Kasumi-1 (cell line): Measurements from ENCODE around the gene RAB6A.
"Not testable (repeated sequence)": the region's sequence is repeated elsewhere in the genome, so short reads cannot be mapped to it uniquely, and the experiment has no call there.

Experiments used
- DNase-seq, 2 experiments: peaks; one replicate each; lab custom pipeline; 2025; lab: John Stamatoyannopoulos, UW

Gene RAB6A

DNA sequence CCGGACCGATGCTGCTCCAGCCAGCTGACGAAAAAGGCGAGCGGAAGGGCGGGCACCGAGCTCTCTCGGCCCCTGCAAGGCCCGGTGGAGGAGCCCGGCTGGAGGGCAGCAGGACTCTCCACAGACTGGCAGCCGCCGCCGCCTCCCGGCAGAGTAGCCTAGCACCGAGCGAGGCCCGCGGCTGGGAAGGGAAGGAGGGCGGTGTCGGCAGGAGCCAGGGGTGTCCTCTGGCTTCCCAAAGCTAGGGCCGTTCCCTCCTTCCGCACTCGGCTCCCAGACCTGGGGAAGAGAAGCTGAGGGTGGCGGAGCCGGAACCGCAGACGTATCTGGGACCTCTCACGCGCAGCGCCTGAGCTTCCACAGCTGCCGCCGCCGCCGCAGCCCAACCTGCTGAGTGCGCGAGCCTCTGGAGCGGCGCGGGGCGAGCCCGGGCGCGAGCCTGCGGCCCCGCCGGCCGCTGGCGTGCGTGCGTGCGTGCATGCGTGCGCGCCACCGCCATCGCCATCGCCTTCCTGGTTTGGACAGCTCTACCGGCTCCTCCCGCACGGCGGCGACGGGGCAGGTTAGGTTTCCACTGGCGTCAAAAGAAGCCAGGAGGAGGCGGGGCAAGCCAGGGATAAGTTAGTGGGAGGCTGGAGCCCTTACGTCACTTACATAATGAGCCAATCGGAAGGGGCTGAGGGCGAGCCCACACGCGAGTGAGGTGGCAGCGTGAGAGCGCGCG lies at the start of gene RAB6A:
Gene RAB6A (minus strand): TSS at position 396 of the 724 bp plus-strand sequence. CDS start 439 bp downstream, outside the sequence.
- DNase-seq: peak; percentile 98 to 99

DNA sequence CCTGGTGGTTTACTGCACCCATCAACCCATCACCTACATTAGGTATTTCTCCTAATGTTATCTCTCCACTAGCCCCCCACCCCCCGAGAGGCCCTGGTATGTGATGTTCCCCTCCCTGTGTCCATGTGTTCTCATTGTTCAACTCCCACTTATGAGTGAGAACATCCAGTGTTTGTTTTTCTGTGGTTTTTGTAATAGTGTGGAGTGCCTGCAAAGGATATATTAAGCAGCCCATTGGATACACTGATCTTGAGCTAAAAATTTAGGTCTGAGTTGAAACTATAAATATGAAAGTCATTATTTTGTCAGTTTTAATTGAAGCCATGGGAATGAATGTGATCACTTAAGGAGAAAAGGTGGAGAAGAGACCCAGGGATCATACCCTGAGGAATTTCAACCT lies 49.8 kb upstream of the RAB6A start:
- no peak for DNase-seq

DNA sequence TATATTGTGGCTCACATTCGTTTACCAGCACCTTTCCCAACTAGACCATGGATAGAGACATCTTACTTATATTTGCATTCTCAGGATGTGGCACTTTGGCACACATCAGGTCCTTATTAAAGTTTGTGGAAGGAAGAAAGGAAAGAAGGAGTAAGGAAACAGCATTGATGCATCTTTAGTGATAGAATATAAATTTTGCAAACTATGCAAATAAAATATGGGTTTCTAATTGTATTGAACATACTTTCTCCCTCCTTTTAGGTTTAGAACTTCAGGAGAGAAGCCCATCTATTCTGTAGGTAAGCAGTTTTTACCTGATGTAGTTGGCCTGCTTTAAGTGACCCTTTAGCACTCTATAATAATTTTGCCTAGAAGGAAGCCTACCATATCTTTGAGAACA lies 47.2 kb upstream of the RAB6A start:
- no peak for DNase-seq

DNA sequence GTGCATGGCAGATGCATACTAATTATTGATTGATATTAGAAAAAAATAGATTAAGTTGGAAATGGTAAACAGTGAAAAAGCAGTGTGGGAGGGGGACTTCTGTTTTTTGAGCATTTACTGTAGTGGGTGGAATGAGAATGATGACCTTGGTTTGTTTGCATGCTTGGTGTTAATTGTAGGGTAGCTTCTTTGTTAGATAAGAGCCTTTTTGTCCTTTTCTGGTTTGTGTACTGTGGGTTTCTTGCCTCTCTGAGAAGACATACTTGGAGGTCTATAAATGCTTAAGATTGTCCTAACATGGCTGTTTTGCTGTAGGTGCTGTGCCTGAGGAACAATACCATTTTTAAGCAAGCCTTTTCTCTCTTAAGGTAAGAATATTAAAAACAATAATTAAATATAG lies 43.8 kb upstream of the RAB6A start:
- no peak for DNase-seq

DNA sequence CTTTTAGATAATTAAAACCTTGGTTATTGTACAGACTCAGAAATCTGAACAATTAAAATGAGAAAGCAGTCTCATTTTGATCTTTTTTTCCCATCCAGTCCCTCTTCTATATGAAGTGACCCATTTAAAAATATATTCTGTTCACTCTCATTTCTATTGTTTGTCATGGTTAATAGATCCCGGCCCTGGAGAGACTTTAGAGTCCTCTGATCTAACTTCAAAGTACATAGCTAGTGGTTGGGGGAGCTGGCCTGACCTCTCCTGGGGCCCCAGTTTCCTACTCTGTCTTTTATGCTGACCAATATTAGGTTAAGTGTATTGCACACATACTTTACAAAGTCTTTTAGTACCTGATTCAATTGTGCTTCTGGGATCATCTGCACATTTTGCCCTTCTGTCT lies 40.3 kb upstream of the RAB6A start:
- DNase-seq: no peak

DNA sequence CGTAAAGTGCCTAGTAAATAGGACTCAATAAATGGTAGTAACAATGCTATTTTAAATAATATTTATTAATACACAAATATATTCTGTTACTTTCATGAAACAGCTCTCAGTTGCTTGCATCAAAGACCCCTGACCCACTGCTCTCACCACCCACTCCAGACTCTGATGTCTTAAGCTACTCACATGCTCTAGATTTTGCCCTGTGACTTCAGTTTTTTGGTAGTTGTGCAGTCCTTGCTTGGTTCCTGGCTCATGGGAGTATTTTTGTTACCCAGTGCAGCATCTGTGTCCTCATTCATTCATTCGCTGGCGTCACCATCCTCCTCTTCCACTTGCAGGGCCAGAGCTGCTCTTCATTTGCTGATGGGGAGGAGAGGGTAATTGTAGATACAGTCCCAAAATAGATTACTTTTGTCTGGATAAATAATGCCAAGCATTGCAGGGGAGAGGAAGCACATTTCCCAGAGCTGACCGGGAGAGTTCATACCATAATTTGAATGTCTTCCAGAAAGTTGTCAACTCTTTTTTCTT lies 39.5 kb upstream of the RAB6A start:
- no peak for DNase-seq

DNA sequence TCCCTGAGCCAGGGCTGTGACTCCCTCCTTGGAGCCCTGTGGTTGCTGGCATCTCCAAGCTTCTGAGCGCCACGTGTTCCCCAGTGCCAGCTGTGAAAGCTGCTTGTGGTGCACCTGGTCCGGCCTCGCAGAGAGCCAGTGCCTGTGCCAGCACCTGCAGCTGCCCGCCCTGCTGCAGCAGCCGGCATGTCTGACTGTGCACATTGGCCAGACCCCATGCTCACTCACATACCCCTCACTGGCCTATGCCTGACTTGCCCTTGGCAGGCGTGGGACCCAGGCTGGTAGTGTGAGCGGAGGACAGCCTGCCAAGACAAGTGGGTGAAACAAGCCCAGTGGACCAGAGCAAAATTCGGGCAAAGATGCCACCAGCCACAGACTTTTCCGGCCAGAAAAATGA lies 36.6 kb upstream of the RAB6A start:
- no peak for DNase-seq

DNA sequence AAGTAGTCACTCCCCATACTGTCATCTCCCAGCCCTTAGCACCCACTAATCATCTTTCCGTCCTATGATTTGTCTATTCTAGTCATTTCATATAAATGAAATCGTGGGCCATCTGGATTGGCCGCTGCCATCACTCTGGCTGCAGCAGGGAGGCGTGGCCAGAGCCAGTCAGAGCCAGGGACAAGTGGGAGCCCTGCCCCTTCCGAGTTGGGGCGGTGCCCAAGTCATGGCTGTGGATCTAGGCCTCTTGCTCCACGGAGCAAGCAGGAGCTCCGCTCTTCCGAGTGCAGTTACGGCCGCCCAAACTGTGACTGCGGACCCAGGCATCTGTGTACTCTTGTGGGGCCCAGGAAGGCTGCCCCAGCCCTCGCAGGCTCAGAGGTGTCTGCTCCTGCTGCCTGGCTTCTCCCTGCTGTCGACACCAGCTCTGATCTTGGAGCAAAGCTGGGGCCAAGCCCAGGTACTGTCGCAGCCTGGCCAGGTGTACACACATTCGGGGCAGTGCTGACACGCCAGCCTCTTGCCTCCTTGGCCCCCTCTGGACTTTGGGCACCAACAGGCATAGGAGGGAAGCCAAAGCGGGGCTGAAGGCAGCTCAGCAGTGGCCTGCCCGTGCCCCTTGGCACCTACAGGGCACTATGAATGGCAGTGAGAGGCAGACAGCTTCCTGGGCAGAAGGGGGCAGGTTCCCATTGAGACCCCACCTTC lies 35.2 kb upstream of the RAB6A start:
- DNase-seq: no peak

DNA sequence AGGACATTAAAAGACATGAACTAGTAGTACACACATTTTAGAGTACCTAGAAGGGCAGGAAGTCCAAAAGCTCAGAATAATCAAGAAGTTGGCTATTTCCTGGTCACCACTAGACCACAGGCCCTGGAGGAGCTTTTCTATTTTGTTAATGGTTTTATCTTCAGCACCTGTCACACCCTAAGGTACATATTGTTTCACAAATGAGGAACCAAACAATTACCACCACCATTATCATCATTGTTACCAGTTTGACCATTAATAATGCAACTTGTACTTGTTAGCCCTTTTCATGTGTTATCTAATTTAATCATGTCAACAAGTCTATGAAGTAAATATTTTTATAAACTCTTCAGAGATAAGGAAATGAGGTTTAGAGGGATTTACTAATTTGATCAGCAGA lies 31.7 kb upstream of the RAB6A start:
- DNase-seq: no peak

DNA sequence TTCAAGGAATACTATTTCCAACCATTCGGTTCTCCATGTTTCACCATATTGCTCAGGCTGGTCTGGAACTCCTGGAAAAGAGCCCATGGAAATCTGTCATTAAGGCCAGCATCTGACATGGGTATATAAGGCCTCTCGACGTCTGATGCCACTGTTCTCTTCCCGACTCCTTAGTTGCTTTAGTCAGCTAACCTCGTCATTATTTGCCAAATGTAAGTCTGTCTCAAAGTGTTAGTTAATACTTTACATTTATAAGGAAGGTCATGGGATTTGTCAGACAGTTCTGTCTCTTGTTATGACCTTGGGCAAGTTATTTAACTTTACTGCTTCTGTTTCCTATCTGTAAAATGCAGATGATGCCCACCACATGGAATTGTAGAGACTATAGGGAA lies 28.4 kb upstream of the RAB6A start:
- no peak for DNase-seq

DNA sequence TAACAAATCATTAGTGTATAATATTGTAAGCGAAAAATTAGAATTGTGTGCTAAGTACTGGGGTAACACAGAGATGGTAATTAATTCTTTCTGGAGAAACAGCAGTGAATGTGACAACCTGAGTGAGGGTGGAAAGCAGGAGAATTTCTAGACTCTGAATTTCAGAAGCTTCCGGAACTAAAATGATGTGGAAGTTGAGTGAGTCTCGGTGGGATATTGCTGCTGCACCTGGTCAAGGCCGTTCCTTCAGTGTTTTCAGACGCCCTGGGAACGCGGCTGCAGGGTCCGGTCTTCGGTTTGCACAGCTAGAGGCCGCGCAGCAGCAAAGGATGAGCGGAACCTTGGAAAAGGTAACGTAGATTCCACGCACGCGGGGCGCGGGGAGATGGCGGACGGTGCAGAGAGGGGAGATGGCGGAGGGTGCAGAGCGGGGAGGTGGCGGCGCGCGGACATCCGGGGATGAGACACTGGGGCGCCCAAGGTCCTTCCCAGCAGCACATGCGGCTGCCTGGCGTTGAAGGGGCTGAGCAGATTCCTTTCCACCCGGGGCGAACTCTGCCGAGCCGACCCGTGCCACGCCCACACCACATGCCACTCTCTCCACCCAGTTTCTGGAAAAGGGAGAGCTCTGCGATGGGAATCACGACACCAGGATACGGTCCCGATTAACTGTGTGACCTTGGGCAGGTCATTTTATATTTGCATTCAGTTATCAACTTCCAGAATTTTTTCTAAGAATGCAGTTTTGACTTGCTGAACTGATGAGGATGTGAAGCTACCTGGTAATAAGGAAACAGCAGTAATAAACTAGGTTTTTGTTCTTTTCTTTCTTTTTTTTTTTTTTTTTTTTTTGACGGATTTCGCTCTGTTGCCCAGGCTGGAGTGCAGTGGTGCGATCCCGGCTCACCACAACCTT lies 27.0 kb upstream of the RAB6A start, which contains the start of gene MRPL48:
Gene MRPL48 (plus strand): TSS at position 232 of the 916 bp plus-strand sequence. CDS start 98 bp downstream, at position 330.
- DNase-seq: peak; percentile 97

DNA sequence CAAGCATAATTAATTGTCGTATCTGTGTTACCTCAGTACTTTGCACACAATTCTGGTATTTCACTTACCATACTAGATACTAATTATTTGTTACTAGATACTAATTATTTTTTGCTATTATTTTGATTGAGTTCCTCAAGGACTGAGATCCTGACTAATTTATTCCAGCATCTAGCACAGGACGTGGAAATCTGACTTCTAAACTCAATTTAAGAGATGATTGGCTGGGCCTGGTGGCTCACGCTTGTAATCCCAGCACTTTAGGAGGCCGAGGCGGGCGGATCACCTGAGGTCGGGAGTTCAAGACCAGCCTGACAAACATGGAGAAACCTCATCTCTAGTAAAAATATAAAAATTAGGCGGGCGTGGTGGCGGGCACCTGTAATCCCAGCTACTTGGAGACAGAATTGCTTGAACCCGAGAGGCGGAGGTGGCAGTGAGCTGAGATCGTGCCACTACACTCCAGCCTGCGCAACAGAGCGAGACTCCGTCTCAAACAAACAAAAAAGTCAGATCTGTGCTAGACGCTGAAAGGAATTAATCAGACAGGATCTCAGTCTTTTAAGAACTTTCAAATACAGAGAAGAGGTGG lies 26.3 kb upstream of the RAB6A start:
- DNase-seq: no peak

DNA sequence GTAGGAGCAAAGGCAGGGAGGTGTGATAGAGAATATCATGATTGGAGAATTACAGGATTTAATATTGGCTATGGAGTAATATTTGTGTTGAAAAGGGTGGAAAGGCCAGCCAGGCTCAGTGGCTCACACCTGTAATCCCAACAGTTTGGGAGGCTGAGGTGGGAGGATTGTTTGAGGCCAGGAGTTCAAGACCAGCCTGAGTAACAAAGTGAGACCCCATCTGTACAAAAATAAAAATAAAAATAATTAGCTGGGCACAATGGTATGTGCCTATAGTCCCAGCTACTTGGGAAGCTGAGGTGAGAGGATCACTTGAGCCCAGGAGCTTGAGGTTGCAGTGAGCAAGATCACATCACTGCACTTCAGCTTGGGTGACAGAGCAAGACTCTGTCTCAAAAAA lies 24.6 kb upstream of the RAB6A start:
- DNase-seq: not testable (repeated sequence)

DNA sequence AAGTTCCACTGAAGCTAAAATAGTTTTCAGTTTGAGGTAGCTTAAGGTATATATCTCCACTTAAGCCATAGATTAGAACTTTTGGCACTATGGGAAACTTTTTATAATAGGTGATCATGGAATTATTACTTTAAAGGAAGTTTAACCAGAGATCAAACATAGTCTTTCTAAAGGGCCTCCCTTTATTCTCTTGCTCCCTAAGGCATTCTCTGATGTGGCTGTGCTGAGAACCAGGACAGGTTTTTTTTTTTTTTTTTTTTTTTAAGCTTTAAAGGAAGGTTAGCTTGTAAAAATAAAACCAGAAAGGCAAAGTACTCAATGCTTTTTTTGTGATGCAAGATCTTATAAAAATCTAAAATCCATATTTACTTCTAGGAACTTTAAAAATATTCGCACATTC lies 23.9 kb upstream of the RAB6A start:
- no peak for DNase-seq

DNA sequence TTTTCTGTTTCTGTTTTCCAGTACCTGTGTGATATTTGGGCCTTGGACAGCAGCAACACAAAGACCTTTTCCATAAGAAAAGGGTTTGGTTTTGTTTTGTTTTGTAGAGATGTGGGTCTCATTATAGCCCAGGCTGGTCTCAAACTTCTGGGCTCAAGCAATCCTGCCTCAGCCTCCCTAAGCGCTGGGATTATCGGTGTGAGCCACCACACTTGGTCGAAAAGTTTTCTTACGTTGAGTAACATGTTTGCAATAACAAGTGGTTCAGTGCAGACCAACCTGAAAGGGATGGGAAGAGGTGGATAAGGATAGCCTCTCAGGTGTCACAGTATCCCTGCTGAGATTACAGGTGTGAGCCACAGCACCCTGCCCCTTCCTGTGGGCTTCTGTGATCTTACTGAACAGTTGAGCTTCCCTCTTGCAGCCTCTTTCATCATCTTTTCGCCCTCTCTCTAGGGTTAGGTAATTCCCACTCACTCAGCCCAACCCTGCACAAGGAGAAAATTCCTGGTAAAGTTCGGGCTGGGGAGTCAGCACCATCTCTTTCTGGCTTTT lies 23.3 kb upstream of the RAB6A start:
- DNase-seq: no peak

DNA sequence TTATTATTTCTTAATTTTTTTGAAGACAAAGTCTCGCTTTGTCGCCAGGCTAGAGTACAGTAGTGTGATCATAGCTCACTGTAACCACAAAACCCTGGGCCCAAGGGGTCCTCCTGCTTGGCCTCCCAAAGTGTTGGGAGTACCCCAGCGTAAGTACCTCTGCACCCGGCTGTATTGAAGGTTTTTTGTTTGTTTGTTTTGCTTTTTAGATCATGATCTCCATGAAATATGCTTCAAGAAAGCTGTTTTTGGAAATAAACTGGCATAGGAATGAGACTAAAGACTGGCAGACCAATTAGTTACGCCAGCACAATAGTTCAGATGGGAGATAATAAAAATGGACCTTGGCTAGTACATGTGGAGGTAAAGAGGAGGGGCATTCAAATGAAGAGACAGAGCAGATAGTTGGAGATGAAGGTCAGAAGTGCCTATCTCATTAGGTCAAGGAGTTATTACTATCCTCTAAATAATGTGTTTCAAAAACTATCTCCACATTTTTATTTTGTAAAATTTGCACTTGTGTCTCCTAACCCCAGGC lies 22.7 kb upstream of the RAB6A start:
- no peak for DNase-seq

DNA sequence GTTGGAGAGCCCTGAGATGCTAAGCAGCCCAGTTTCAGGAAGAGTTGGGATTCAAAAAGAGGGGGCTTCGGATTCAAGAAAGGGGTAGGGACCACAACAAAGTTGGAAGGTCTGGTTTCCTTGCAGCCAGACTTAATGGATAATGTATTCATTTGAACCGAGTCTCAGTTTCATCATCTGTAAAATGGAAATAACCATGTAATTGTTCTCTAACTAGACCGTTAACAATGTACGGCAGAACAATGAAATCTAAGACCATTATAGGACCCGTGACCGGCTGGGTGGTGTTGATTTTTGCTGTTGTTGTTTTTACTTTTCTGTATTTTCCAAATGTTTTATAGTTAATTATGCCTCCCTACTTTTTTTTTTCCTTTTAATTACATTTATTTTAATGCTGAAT lies 20.4 kb upstream of the RAB6A start:
- DNase-seq: no peak

DNA sequence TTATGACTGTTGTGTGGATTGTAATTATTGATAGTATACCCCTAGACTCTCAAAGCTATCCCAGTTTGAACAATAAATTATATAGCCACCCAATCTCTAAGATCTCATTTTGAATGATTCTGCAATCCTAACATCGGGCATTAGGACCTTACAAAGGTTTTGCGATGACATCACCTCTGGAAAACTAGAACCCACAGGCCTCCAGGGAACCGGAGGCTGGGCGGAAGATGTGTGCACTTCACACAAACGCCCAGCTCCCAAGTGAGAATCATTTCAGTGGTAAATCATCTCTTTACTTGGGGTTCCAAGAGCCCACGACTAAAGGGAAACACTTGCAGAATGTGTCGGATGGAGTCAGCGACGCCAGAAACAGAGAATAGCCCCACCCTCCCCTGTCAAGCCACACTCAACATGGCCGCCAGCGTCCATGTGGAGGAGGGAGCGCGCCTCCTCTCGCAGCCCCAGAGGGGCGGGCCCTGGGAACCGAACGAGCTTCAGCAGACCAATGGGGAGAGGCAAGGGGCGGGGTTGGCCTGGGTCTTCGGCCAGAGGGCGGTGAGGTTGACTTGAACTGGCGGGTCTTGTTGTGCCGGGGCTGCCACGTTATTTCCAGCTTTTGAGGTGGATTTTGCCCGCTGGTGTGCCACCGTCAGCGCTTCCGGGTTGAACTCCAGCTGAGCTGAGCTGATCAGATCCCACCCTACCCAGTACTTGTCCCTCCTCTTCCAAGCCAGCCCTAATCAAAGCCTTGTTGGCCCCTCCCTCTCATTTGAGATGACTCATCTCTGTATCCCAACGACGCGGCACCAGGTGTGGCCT lies 18.4 kb upstream of the RAB6A start:
- peak; percentile 98 for DNase-seq

DNA sequence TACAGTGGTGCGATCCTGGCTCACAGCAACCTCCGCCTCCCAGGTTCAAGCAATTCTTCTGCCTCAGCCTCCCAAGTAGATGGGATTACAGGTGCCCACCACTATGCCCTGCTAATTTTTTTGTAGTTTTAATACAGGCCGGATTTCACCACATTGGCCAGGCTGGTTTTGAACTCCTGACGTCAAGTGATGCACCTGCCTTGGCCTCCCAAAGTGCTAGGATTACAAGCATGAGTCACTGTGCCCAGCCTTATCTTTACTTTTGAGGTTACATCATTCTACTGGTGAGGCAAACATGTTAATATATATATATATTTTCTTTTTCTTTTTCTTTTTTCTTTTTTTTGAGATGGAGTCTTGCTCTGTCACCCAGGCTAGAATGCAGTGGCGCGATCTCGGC lies 9.9 kb upstream of the RAB6A start:
- not testable (repeated sequence) for DNase-seq

DNA sequence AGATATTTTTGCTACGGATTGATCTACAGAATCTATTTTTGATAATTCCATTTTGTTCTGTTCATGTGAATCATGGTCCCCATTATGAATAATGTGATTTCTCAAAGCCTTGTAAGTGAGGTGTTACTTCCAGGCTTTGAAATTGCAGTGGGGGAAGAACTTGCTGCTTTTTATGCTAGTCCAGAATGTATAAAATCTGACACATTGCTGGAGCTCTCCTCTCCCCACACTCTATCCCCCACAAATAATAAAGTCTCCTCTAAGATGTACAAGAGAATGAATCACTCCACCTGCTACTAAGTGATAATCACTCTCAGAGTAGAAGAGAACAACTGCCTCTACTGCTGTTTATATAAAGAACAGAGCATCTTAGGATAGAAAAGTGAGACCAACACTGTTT lies 5.9 kb upstream of the RAB6A start:
- no peak for DNase-seq
